ENCODE measurements around the gene PUM1. TPM values are rescaled to one million over a fixed set of nuclear protein-coding genes. Genes with fewer than 3 reads are reported as not detected.
A peak's percentile ranks its signal among the peaks of the same experiment; 100 is the strongest.
"Not testable (repeated sequence)": the region's sequence is repeated elsewhere in the genome, so short reads cannot be mapped to it uniquely, and the experiment has no call there.

The PUM1 gene
- total RNA-seq, 2 experiments from 2014 or later = 93.4 to 94.6 TPM

- Mint-ChIP-seq H3K4me1 (peaks cover 29% of the 10 kb centered on the region), H3K27ac (peak overlapping the region; percentile 1), H3K9me3 (no peaks in the 10 kb centered on the region), H3K27me3 (no peaks in the 10 kb centered on the region), H3K4me3 (no peak overlapping the region), H3K36me3 (peaks cover 44% of the 10 kb centered on the region)
- DNase-seq = no peak
Measured at GRCh38 chr1:30957560-30958222, 107.8 kb downstream of the PUM1 start.

- no peak overlapping the region for H3K27ac Mint-ChIP-seq
- no peaks in the 10 kb centered on the region for H3K27me3 Mint-ChIP-seq
- H3K9me3 Mint-ChIP-seq = no peaks in the 10 kb centered on the region
- H3K36me3 Mint-ChIP-seq = peaks cover 47% of the 10 kb centered on the region
- peaks cover 36% of the 10 kb centered on the region for H3K4me1 Mint-ChIP-seq
- no peak for DNase-seq
- no peak overlapping the region for H3K4me3 Mint-ChIP-seq
Measured at GRCh38 chr1:30955448-30956015, 110.0 kb downstream of the PUM1 start.

- Mint-ChIP-seq H3K36me3 (peaks cover 42% of the 10 kb centered on the region), H3K9me3 (no peaks in the 10 kb centered on the region), H3K4me1 (peaks cover 25% of the 10 kb centered on the region), H3K27me3 (no peaks in the 10 kb centered on the region), H3K27ac (no peak overlapping the region), H3K4me3 (no peak overlapping the region)
- no peak for DNase-seq
Measured at GRCh38 chr1:30953685-30954084, 111.8 kb downstream of the PUM1 start.

GRCh38 chr1:30952098-30952497 lies 113.4 kb downstream of the PUM1 start:
- no peak overlapping the region for H3K4me3 Mint-ChIP-seq
- no peaks in the 10 kb centered on the region for H3K27me3 Mint-ChIP-seq
- H3K4me1 Mint-ChIP-seq = peaks cover 16% of the 10 kb centered on the region
- H3K36me3 Mint-ChIP-seq = peaks cover 43% of the 10 kb centered on the region
- H3K27ac Mint-ChIP-seq = peak overlapping the region; percentile 14
- no peaks in the 10 kb centered on the region for H3K9me3 Mint-ChIP-seq
- DNase-seq = no peak

GRCh38 chr1:30950700-30951099 lies 114.8 kb downstream of the PUM1 start:
- H3K4me1 Mint-ChIP-seq = peaks cover 12% of the 10 kb centered on the region
- no peak overlapping the region for H3K4me3 Mint-ChIP-seq
- peaks cover 39% of the 10 kb centered on the region for H3K36me3 Mint-ChIP-seq
- H3K27ac Mint-ChIP-seq = peak overlapping the region; percentile 12
- no peaks in the 10 kb centered on the region for H3K9me3 Mint-ChIP-seq
- no peaks in the 10 kb centered on the region for H3K27me3 Mint-ChIP-seq
- DNase-seq = no peak

- H3K9me3 Mint-ChIP-seq = no peaks in the 10 kb centered on the region
- no peak overlapping the region for H3K27ac Mint-ChIP-seq
- no peak for DNase-seq
- no peak overlapping the region for H3K4me3 Mint-ChIP-seq
- peaks cover 12% of the 10 kb centered on the region for H3K4me1 Mint-ChIP-seq
- H3K27me3 Mint-ChIP-seq = no peaks in the 10 kb centered on the region
- H3K36me3 Mint-ChIP-seq = peaks cover 44% of the 10 kb centered on the region
Measured at GRCh38 chr1:30950053-30950452, 115.5 kb downstream of the PUM1 start.

GRCh38 chr1:30949487-30949838 lies 116.1 kb downstream of the PUM1 start:
- not testable (repeated sequence) for H3K4me3 Mint-ChIP-seq, H3K27me3 Mint-ChIP-seq, H3K9me3 Mint-ChIP-seq, H3K27ac Mint-ChIP-seq, DNase-seq
- Mint-ChIP-seq H3K4me1 (peaks cover 12% of the 10 kb centered on the region), H3K36me3 (peaks cover 42% of the 10 kb centered on the region)

- not testable (repeated sequence) for H3K27ac Mint-ChIP-seq, DNase-seq
- H3K36me3 Mint-ChIP-seq = peaks cover 38% of the 10 kb centered on the region
Measured at GRCh38 chr1:30948813-30949486, 116.6 kb downstream of the PUM1 start.

GRCh38 chr1:30948278-30948677 lies 117.2 kb downstream of the PUM1 start:
- Mint-ChIP-seq H3K4me1 (peaks cover 11% of the 10 kb centered on the region), H3K27ac (peak overlapping the region; percentile 45), H3K27me3 (no peaks in the 10 kb centered on the region), H3K4me3 (no peak overlapping the region), H3K36me3 (peaks cover 32% of the 10 kb centered on the region), H3K9me3 (no peaks in the 10 kb centered on the region)
- DNase-seq = no peak

More at GRCh38 chr1:30948813-30949486, 116.6 kb downstream of the PUM1 start:
- H3K27me3 Mint-ChIP-seq, H3K4me3 Mint-ChIP-seq, H3K9me3 Mint-ChIP-seq: not testable (repeated sequence)
- peaks cover 12% of the 10 kb centered on the region for H3K4me1 Mint-ChIP-seq

GRCh38 chr1:30947212-30947611 lies 118.3 kb downstream of the PUM1 start:
- DNase-seq = no peak
- Mint-ChIP-seq H3K36me3 (peaks cover 26% of the 10 kb centered on the region), H3K4me1 (peaks cover 4% of the 10 kb centered on the region), H3K9me3 (no peaks in the 10 kb centered on the region), H3K27me3 (no peaks in the 10 kb centered on the region), H3K4me3 (no peak overlapping the region), H3K27ac (no peak overlapping the region)

GRCh38 chr1:30942326-30942963 lies 123.1 kb downstream of the PUM1 start:
- no peaks in the 10 kb centered on the region for H3K4me1 Mint-ChIP-seq
- no peaks in the 10 kb centered on the region for H3K9me3 Mint-ChIP-seq
- no peak for DNase-seq
- H3K36me3 Mint-ChIP-seq = peaks cover 8% of the 10 kb centered on the region
- H3K27ac Mint-ChIP-seq = no peak overlapping the region
- no peaks in the 10 kb centered on the region for H3K27me3 Mint-ChIP-seq
- no peak overlapping the region for H3K4me3 Mint-ChIP-seq

- H3K9me3 Mint-ChIP-seq = no peaks in the 10 kb centered on the region
- H3K4me1 Mint-ChIP-seq = no peaks in the 10 kb centered on the region
- H3K4me3 Mint-ChIP-seq = no peak overlapping the region
- peaks cover 14% of the 10 kb centered on the region for H3K36me3 Mint-ChIP-seq
- no peak overlapping the region for H3K27ac Mint-ChIP-seq
- no peaks in the 10 kb centered on the region for H3K27me3 Mint-ChIP-seq
- no peak for DNase-seq
Measured at GRCh38 chr1:30940541-30940940, 125.0 kb downstream of the PUM1 start.

GRCh38 chr1:30936541-30937171 lies 128.9 kb downstream of the PUM1 start:
- H3K4me3 Mint-ChIP-seq = no peak overlapping the region
- no peaks in the 10 kb centered on the region for H3K4me1 Mint-ChIP-seq
- peaks cover 15% of the 10 kb centered on the region for H3K36me3 Mint-ChIP-seq
- peak overlapping the region; percentile 44 for H3K27ac Mint-ChIP-seq
- no peaks in the 10 kb centered on the region for H3K9me3 Mint-ChIP-seq
- no peak for DNase-seq
- H3K27me3 Mint-ChIP-seq = no peaks in the 10 kb centered on the region

- Mint-ChIP-seq H3K27ac (peak overlapping the region; percentile 30), H3K36me3 (peaks cover 14% of the 10 kb centered on the region)
- H3K9me3 Mint-ChIP-seq, DNase-seq, H3K4me1 Mint-ChIP-seq, H3K4me3 Mint-ChIP-seq, H3K27me3 Mint-ChIP-seq: not testable (repeated sequence)
Measured at GRCh38 chr1:30935758-30936157, 129.8 kb downstream of the PUM1 start.

GRCh38 chr1:30934613-30935012 lies 130.9 kb downstream of the PUM1 start:
- Mint-ChIP-seq H3K27me3 (no peaks in the 10 kb centered on the region), H3K36me3 (peaks cover 14% of the 10 kb centered on the region)

More at GRCh38 chr1:30934613-30935012, 130.9 kb downstream of the PUM1 start:
- Mint-ChIP-seq H3K4me3 (no peak overlapping the region), H3K4me1 (no peaks in the 10 kb centered on the region), H3K27ac (peak overlapping the region; percentile 55), H3K9me3 (no peaks in the 10 kb centered on the region)
- DNase-seq = no peak
